GM19438 (cell line): ENCODE results near the gene CALCA.

Experiments used
- ATAC-seq: cut with Tn5 transposase; IDR thresholded peaks from one replicate; pipeline ENCODE4 v1.9.1; 2021; ENCODE audit warnings: low read depth; ENCODE audit not compliant: unreplicated experiment

The CALCA gene

GRCh38 chr11:14949437-14950147, 22.6 kb downstream of the CALCA start:
- ATAC-seq: no peak

GRCh38 chr11:14942745-14943144, 29.4 kb downstream of the CALCA start:
- no peak for ATAC-seq

DNA sequence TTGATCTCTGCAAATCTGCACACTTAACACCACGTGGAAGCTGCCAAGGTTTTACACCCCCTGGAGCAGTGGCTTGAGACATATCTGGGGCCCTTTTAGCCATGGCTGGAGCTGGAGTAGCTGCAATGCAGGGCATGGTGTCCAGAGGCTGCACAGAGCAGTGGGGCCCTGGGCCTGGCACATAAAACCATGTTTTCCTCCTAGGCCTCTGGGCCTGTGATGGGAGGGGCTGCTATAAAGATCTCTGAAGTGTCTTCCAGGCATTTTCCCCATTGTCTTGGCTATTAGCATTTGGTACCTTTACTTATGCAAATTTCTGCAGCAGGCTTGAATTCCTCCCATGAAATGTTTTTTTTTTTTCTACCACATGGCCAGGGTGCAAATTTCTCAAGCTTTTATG, 33.2 kb downstream of the CALCA start:
- no peak for ATAC-seq

DNA sequence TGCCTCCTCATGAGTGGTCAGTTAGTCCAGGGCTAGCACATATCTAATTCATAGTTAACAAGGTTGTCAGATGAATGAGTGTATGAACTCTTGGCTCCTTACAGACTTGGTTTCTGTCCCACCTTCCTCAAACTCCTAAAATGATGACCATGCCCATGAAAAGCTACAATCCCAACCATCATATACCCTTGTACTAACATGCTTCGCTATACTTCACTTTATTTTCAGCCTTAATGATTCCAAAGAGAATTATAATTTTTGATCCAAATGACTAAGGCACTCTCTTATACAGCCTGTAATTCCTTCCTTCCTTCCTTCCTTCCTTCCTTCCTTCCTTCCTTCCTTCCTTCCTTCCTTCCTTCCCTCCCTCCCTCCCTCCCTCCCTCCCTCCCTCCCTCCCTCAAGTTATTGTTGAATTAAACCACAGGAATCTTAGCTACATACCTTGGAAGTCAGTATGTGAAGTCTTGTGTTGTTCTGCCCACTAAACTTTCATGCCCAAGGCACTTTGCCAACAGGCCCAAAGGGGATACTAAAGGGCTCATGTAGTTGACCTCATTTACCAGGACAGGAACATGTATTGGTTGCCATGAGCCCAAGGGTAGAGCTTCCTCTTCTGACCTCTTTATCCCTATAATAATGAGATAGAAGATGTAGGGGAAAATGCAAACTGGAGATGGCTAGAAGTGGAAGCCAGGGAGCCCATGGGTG, 37.4 kb downstream of the CALCA start:
- ATAC-seq: no peak

DNA sequence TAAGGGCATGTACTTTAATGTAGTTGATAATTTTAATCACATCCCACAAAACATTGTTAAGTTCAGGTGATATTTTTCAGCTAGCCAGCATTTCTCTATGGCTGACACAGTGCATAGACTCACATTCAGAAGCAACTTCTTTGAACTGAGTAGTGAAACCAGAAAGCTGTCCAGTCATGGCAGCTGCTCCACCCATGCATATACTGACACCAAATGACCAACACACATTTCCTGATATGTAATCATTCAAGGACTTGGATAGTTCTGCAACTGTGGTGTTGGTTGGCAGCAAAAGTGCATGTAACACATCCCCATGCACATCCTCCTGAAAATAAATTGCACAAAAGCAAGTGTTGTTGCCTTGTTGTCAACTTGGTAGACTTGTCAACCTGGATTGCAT, 39.7 kb downstream of the CALCA start:
- ATAC-seq: no peak

GRCh38 chr11:14930369-14930768, 41.8 kb downstream of the CALCA start:
- no peak for ATAC-seq

- no peak for ATAC-seq
Measured at GRCh38 chr11:14927146-14927545, 45.0 kb downstream of the CALCA start.

DNA sequence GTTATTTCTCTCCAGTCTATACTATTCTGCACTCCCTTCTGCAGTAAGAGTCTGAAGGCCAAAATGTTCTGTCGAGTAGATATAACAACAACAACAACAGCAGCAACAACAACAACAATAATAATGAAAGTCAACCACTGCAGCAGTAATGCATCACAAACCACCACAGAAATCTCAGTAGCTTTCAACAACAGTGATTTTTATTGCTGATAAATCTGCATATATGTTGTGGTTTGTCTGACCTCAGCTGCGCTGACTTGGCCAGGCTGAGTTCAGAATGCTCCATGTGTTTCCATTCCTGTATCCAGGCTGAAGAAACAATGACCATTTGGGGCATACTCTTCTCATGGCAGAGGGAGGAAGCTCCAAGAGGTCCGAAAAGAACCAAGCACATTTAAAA, 47.8 kb downstream of the CALCA start:
- ATAC-seq: no peak
